ENCODE results near the gene PDE6C.

DNA sequence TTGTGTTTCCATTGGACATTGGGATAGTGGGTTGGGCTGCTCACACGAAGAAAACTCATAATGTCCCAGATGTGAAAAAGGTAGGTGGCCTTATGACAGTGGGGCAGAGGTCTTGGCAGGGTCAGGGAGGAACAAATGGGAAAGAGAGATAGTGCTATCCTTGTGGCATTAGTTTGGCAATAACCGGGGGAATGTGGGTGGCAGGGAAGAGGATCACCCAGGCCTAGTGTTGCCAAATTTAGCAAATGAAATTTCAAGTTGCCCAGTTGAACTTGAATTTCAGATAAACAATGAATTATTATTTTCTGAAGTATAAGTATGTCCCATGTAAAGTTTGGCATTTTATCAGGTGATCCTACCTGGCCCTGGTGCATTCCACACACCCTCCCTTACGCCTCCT is 789 bp downstream of the PDE6C start:
- no peak for TF ChIP-seq NFIC (IDR thresholded peaks at IDR 0.05)
- no peak for TF ChIP-seq CREB1 (IDR thresholded peaks at IDR 0.05; ENCODE audit: low read depth)
- TF ChIP-seq CEBPB (IDR thresholded peaks at IDR 0.05) = no peak

Data from Ishikawa (cell line).